Peyer's patch (tissue), 4 donors: Measurements from ENCODE around the gene DYRK1A.

Experiments
- POLR2A ChIP-seq, 2 donors: fragments of 450-650 bp; IDR thresholded peaks; one replicate each; pipeline ENCODE4 v1.5.1; 2017; ENCODE audit warnings: antibody characterized with exemption in 2 of 2, mild to moderate bottlenecking in 2 of 2, moderate library complexity in 2 of 2
- TF ChIP-seq, protein P1 (sequence below), 6 experiments: fragments of 450-650 bp in 4 of 6; fragments of 200-600 bp in 2 of 6; sonication (generic) in 1 of 6; IDR thresholded peaks; one replicate each; pipeline ENCODE4 v1.5.1; 2017 to 2019; ENCODE audit warnings: antibody characterized with exemption in 6 of 6, mild to moderate bottlenecking in 3 of 6, moderate library complexity in 1 of 6

GRCh38 chr21:37536616-37537278 is 170.2 kb downstream of the DYRK1A start:
- TF ChIP-seq POLR2A (IDR thresholded peaks at IDR 0.05) = no peak
- TF ChIP-seq, protein P1, sequence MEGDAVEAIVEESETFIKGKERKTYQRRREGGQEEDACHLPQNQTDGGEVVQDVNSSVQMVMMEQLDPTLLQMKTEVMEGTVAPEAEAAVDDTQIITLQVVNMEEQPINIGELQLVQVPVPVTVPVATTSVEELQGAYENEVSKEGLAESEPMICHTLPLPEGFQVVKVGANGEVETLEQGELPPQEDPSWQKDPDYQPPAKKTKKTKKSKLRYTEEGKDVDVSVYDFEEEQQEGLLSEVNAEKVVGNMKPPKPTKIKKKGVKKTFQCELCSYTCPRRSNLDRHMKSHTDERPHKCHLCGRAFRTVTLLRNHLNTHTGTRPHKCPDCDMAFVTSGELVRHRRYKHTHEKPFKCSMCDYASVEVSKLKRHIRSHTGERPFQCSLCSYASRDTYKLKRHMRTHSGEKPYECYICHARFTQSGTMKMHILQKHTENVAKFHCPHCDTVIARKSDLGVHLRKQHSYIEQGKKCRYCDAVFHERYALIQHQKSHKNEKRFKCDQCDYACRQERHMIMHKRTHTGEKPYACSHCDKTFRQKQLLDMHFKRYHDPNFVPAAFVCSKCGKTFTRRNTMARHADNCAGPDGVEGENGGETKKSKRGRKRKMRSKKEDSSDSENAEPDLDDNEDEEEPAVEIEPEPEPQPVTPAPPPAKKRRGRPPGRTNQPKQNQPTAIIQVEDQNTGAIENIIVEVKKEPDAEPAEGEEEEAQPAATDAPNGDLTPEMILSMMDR (IDR thresholded peaks at IDR 0.05) = no peak
